GM12878 (cell line): ENCODE results near the gene CINP. TPM values are rescaled to one million over a fixed set of nuclear protein-coding genes. Genes with fewer than 3 reads are reported as not detected.

Experiments used
- ATF7 ChIP-seq: fragments of 450-650 bp; IDR thresholded peaks from 2 replicates; pipeline ENCODE4 v1.6.1; 2016; ENCODE audit warnings: low read depth, mild to moderate bottlenecking
- BMI1 ChIP-seq: fragments of 450-650 bp; IDR thresholded peaks from 2 replicates; pipeline ENCODE4 v1.6.1; 2016; ENCODE audit warnings: mild to moderate bottlenecking, moderate library complexity, borderline replicate concordance
- BRCA1 ChIP-seq: IDR thresholded peaks from 2 replicates; pipeline ENCODE4 v1.6.1; 2011; ENCODE audit warnings: low read depth, low read length, improper control_type of control experiment
- CHD1 ChIP-seq: IDR thresholded peaks from 2 replicates; pipeline ENCODE4 v1.6.1; 2012; ENCODE audit warnings: low read depth, low read length, improper control_type of control experiment
- CREB1 ChIP-seq: IDR thresholded peaks from 2 replicates; pipeline ENCODE4 v1.6.1; 2012; ENCODE audit warnings: low read depth, mild to moderate bottlenecking, inconsistent platforms
- DPF2 ChIP-seq: fragments of 450-650 bp; IDR thresholded peaks from 2 replicates; pipeline ENCODE4 v1.6.1; 2017; ENCODE audit warnings: mild to moderate bottlenecking
- E2F4 ChIP-seq: IDR thresholded peaks from 2 replicates; pipeline ENCODE4 v1.6.1; 2012; ENCODE audit warnings: low read depth, low read length, improper control_type of control experiment
- ELK1 ChIP-seq: IDR thresholded peaks from 2 replicates; pipeline ENCODE4 v1.6.1; 2012; ENCODE audit warnings: low read depth, low read length, improper control_type of control experiment
- EP300 ChIP-seq, 2 experiments: fragments of 150-350 bp in 1 of 2; IDR thresholded peaks; 2 replicates each; pipeline ENCODE4 v1.6.1; 2011 to 2012; ENCODE audit warnings: low read depth in 2 of 2, low read length in 2 of 2, borderline replicate concordance in 1 of 2, improper control_type of control experiment in 1 of 2, inconsistent platforms in 1 of 2; ENCODE audit not compliant: control insufficient read depth in 1 of 2
- FOS ChIP-seq: IDR thresholded peaks from 3 replicates; pipeline ENCODE4 v1.6.1; 2011; ENCODE audit warnings: borderline replicate concordance; ENCODE audit not compliant: insufficient read length; ENCODE audit errors: extremely low read depth
- GABPA ChIP-seq: IDR thresholded peaks from 2 replicates; pipeline ENCODE4 v1.6.1; 2014; ENCODE audit warnings: antibody characterized with exemption, low read depth, mild to moderate bottlenecking, inconsistent platforms
- HDGF ChIP-seq: fragments of 450-650 bp; IDR thresholded peaks from 2 replicates; pipeline ENCODE4 v1.6.1; 2016; ENCODE audit warnings: antibody characterized with exemption
- HSF1 ChIP-seq: fragments of 150-350 bp; IDR thresholded peaks from 2 replicates; pipeline ENCODE4 v1.6.1; 2014; ENCODE audit warnings: mild to moderate bottlenecking, low read depth, low read length
- MXI1 ChIP-seq: fragments of 150-350 bp; IDR thresholded peaks from 2 replicates; pipeline ENCODE4 v1.6.1; 2011; ENCODE audit warnings: low read depth, mild to moderate bottlenecking, inconsistent platforms, low read length, improper control_type of control experiment
- NBN ChIP-seq: fragments of 450-650 bp; IDR thresholded peaks from 2 replicates; pipeline ENCODE4 v1.6.1; 2016
- NR2C1 ChIP-seq: fragments of 450-650 bp; IDR thresholded peaks from 2 replicates; pipeline ENCODE4 v1.6.1; 2017; ENCODE audit warnings: antibody characterized with exemption, mild to moderate bottlenecking, moderate library complexity
- PKNOX1 ChIP-seq: fragments of 450-650 bp; IDR thresholded peaks from 2 replicates; pipeline ENCODE4 v1.6.1; 2016; ENCODE audit warnings: mild to moderate bottlenecking
- SKIL ChIP-seq: fragments of 450-650 bp; IDR thresholded peaks from 2 replicates; pipeline ENCODE4 v1.6.1; 2017; ENCODE audit warnings: mild to moderate bottlenecking, low read depth, inconsistent platforms; ENCODE audit not compliant: poor library complexity, severe bottlenecking
- SP1 ChIP-seq: IDR thresholded peaks from one replicate; pipeline ENCODE4 v1.6.1; 2011; ENCODE audit warnings: low read depth, low read length
- SRF ChIP-seq, 2 experiments: IDR thresholded peaks; 2 replicates each; pipeline ENCODE4 v1.6.1; 2011; ENCODE audit warnings: low read depth in 2 of 2, low read length in 2 of 2, mild to moderate bottlenecking in 1 of 2, moderate library complexity in 1 of 2
- TAF1 ChIP-seq: IDR thresholded peaks from 2 replicates; pipeline ENCODE4 v1.6.1; 2011; ENCODE audit warnings: mild to moderate bottlenecking, low read depth, low read length, borderline replicate concordance
- polyA plus RNA-seq, 11 experiments: library from polyadenylated mRNA; depleted of rRNA in 4 of 11; unstranded in 6 of 11; stranded (reverse) in 5 of 11; fragments of >200 nt; fragmentation: Nextera tagmentation in 4 of 11; fragmentation: Illumina TruSeq in 1 of 11; extraction: Ambion mirVana in 4 of 11; extraction: Trizol in 1 of 11; gene quantifications; 1 replicate in 1 of 11; 2 replicates in 10 of 11; pipeline versions ENCODE4 v1.2.1 to v1.2.3, GENCODE V29; 2011 to 2016; ENCODE audit warnings: inconsistent platforms in 2 of 11, missing spikeins in 2 of 11, low read depth in 1 of 11
- total RNA-seq, 4 experiments: library from RNA; depleted of rRNA in 3 of 4; stranded (reverse); fragments of >200 nt in 3 of 4; fragmentation: Illumina TruSeq in 1 of 4; extraction: Trizol in 1 of 4; gene quantifications; 2 replicates each; pipeline versions ENCODE4 v1.2.1 to v1.2.3, GENCODE V29; 2013 to 2021

CINP gene
- total and polyA plus RNA-seq, 10 of the 15 experiments (the other 5 are each of a cell fraction or from before 2014, with no cell fraction given), result 45.4 to 73.3 (median 52.9) TPM

- peak; percentile 97 for TF ChIP-seq CREB1
- TF ChIP-seq GABPA, result no peak
- TF ChIP-seq NR2C1, result peak; percentile 59
- no peak for TF ChIP-seq BRCA1
- no peak for TF ChIP-seq HSF1
- TF ChIP-seq PKNOX1, result no peak
- TF ChIP-seq ELK1, result 0 out of 2 replicates have a peak, but pooled peaks have one; percentile 31
- TF ChIP-seq CHD1, result no peak
- peak in 1 of 2 experiments; percentile 36; a peak in 1 of 4 replicates for TF ChIP-seq EP300 (IDR thresholded peaks at IDR 0.05; ENCODE audit: borderline replicate concordance in 1 of 2, control insufficient read depth in 1 of 2, low read depth in 2 of 2, low read length in 2 of 2)
- no peak for TF ChIP-seq E2F4
- TF ChIP-seq SP1, result peak; percentile 69
- peak in 1 of 2 experiments; percentile 74; a peak in 1 of 4 replicates for TF ChIP-seq SRF (IDR thresholded peaks at IDR 0.05; ENCODE audit: low read depth in 2 of 2, low read length in 2 of 2)
- TF ChIP-seq FOS, result no peak
- TF ChIP-seq DPF2, result peak; percentile 84
- TF ChIP-seq HDGF, result no peak
- TF ChIP-seq NBN, result peak; percentile 85
- no peak for TF ChIP-seq SKIL
- TF ChIP-seq BMI1, result no peak
- TF ChIP-seq MXI1, result peak; percentile 88
- TF ChIP-seq TAF1, result peak; percentile 44; the same call in 1 of the 2 replicates
- TF ChIP-seq ATF7, result peak; percentile 96
Measured at GRCh38 chr14:102319351-102320032, 43.2 kb downstream of the CINP start, which contains the start of gene ZNF839 (continued).
